HG02588 (cell line): Measurements from ENCODE around the gene TGFB1.
"Not testable (repeated sequence)": the region's sequence is repeated elsewhere in the genome, so short reads cannot be mapped to it uniquely, and the experiment has no call there.

Experiments
- ATAC-seq: cut with Tn5 transposase; IDR thresholded peaks from one replicate; pipeline ENCODE4 v1.9.1; 2021; ENCODE audit warnings: mild to moderate bottlenecking, moderate library complexity; ENCODE audit not compliant: unreplicated experiment

Gene TGFB1

GRCh38 chr19:41346916-41347315, 6.8 kb downstream of the TGFB1 start:
- ATAC-seq: not testable (repeated sequence)

DNA sequence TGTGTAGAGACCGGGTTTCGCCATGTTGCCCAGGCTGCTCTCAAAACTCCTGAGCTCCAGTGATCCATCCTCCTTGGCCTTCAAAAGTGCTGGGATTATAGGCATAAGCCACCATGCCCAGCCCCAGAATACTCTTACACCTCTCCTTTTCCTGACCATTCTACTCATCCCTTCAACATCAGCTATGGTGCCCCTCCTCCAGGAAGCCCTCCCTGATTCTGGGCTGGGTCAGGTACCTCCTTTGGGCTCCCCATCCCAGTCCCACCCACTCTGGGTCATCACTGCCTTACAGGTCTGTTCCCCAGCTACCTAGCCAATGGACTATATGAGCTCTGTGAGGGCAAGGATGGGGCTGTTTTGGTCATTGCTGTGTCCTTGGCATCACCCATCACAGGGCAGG, 9.6 kb downstream of the TGFB1 start:
- ATAC-seq: no peak

DNA sequence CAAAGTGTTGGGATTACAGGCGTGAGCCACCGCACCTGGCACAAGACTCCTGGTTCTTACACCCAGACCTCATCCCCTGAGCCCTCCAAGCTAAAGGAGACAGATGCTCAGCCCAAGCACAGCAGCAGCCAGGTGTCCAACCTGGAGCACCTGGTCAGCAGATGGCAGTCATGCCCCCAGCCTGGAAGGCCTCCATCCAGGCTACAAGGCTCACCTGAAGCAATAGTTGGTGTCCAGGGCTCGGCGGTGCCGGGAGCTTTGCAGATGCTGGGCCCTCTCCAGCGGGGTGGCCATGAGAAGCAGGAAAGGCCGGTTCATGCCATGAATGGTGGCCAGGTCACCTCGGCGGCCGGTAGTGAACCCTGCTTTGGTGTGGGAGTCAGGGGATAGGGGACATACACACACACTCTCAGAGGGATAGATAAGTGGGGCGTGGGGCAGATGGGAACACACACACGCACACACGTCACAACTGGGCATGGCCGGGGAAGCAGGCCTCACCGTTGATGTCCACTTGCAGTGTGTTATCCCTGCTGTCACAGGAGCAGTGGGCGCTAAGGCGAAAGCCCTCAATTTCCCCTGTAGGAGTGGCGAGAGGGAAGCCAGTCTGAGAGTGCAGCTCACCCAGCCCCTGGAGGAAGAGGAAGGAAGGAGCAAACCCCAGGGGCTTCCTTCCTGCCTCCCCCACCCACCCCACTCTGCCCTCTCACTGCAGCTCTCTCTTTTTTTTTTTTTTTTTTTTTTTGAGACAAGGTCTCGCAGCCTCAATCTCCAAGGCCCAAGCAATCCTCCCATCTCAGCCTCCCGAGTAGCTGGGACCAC, 11.8 kb downstream of the TGFB1 start:
- ATAC-seq: no peak

DNA sequence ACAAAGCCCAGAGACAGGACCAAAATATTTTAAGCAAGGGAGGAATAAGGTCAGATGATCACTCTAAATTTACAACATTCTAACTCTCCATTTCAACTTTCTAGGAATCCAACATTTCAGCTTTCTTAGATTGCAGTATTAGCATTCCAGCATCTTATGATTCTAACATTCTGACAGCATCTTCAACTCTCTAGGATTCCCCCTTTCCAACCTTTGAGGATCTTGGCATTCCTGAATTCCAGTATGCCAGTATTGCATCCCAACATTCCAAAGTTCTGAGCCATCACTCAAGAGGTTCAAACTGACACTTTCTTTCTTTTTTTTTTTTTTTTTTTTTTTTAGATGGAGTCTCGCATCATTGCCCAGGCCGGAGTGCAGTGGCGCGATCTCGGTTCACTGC, 13.8 kb downstream of the TGFB1 start:
- ATAC-seq: no peak

GRCh38 chr19:41335467-41335866, 18.3 kb downstream of the TGFB1 start:
- ATAC-seq: no peak

- ATAC-seq: no peak
These were observed 18.9 kb downstream of the TGFB1 start for GRCh38 chr19:41334793-41335192.

DNA sequence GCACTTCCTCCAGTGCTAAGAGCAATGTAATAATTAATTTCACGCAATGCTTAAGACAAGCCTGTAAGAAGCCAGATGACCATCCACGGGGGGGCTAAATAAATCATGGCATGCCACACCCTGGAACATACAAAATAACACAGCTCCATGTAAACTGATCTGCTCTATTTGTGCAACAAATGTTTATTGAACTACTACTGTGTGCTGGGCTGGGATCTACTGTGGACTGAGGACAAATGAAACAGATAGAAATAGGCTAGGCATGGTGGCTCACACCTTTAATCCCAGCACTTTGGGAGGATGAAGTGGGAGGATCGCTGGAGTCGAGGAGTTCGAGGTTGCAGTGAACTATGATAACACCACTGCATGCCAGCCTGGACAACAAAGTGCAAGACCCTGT, 21.3 kb downstream of the TGFB1 start:
- no peak for ATAC-seq

DNA sequence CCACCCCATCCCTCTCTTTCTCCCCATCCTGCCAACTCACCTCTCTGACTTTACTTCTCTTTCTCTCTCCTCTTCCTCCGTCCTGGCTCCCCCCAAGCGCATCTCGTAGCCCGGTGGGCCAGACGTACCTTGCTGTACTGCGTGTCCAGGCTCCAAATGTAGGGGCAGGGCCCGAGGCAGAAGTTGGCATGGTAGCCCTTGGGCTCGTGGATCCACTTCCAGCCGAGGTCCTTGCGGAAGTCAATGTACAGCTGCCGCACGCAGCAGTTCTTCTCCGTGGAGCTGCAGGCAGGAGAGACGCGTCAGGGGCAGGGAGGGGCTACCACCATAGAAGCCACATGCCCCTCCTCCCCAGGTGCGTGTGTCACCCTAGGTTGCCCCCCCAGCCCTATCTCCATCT, 21.7 kb downstream of the TGFB1 start:
- ATAC-seq: no peak

DNA sequence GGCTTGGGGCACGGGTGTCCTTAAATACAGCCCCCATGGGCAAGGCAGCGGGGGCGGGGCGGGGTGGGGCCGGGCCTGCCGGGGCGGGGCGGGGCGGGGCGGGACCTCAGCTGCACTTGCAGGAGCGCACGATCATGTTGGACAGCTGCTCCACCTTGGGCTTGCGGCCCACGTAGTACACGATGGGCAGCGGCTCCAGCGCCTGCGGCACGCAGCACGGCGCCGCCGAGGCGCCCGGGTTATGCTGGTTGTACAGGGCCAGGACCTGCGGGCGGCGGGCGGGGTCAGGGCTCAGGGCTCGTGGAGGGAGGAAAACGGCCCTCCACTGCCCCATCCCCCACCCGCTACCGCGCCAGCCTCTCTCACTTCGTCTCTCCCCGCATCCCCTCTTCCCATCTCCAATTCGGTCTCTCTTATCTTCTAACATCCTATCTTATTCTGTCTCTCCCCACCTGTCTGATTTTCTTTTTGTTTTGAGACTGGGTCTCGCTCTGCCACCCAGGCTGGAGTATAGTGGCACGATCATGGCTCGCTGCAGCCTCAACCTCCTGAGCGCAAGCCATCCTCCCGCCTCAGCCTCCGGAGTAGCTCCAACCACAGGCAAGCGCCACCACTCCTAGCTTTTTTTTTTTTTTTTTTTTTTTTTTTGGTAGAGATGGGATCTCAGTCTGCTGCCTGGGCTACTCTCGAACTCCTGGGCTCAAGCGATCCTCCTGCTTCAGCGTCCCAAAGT, 22.6 kb downstream of the TGFB1 start:
- no peak for ATAC-seq

- ATAC-seq: no peak
These were observed 23.2 kb downstream of the TGFB1 start for GRCh38 chr19:41330481-41330880.

DNA sequence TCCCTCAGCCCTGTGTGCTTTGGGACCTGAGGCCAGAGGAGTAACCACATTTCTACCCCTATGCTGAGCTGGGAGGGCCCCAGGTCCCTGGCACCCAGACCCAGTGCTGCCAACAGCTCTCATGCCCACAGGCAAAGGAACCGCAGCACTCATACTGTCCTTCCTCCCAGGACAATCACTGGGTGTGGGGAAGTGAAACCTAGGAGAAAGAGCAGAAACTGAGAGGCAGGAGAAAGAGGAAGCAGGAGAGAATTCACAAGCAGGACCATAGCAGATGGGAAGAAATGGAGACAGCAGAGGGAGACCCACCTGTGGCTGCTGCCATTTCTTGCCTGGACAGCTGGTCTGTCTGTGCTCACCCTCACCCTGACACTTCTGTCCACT, 24.9 kb downstream of the TGFB1 start:
- ATAC-seq: no peak

GRCh38 chr19:41328157-41328841, 25.4 kb downstream of the TGFB1 start:
- peak; percentile 20 for ATAC-seq

- peak; percentile 58 for ATAC-seq
These were observed 26.1 kb downstream of the TGFB1 start for GRCh38 chr19:41327576-41328156.

DNA sequence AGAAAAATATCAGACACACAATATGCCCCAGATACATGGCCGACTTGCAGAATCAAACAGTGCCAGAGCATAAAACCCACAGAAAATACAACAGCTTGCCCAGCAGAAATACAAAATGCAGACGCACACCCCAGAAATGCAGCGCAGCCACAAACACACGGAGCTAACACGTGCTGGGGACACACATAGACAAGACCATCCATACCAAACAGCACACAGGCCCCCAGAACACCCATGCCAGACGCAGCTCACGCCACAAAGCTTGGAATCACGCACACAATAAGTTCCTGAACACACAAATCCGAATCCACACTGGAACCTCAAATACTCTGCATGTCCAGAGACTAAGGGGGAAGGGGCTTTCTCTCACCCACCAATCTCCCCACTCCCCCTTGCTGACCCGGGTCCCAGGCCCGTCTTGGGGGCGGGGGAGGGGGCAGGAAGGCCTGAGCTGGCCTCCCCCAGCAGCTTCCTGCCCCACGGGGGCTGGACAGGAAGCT, 26.6 kb downstream of the TGFB1 start:
- ATAC-seq: no peak

GRCh38 chr19:41325947-41326706, 27.6 kb downstream of the TGFB1 start:
- no peak for ATAC-seq

- no peak for ATAC-seq
These were observed 28.1 kb downstream of the TGFB1 start for GRCh38 chr19:41325640-41325946.

DNA sequence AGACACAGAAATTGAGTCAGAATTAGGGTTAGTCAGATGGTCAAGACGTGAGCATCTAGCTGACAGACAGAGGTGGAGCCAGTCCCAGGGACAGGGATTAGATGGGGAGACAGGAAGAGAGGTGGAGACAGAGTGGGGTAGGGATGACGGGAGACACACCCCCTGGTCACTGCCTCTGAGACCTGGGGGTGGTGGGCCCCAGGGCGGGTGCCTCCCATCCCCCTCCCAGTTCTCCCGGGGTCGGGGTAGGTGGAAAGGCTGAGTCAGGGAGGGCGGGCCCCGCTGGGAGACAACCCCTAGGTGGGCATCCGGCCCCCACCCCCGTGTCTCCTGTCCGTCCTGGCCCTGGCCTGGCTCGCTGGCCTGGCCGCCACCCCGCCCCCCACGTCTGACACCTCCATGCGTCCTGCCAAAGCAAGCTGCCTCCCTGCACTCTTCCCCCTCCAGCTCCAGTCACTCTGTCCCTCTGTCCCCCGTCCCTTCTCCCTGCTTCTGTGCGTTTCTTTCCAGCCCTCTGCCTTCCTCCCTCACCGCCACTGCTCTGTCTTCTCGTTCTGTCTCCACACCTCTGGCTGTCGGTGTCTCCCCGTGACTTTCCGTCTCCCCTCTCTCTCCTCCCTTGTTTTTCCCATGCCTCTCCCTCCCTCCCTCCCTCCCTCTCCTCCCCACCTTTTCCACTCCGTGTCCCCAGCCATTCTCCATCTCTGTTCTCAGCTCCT, 28.6 kb downstream of the TGFB1 start:
- ATAC-seq: no peak

DNA sequence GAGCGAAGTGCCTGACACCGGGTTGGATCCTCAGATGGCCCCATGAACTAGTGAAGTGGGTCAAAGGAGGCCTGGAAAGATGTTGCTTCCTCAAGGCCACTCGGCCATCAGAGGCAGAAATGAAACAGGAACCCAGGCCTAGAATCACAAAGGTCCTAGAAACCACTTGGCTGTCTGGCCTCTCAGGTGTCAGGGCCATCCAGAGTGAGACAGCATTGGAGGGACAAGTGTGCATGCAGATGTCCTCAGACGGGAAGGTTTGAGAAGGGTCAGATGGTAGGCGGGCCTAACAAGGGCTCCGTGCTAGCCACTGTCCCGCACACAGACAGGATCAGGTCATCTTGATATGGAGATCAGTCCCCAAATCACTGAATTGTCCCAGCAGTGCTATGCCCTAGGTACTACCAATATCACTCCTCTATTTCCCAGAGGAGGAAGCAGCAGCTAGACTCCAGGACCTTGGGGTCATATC, 29.5 kb downstream of the TGFB1 start:
- no peak for ATAC-seq

DNA sequence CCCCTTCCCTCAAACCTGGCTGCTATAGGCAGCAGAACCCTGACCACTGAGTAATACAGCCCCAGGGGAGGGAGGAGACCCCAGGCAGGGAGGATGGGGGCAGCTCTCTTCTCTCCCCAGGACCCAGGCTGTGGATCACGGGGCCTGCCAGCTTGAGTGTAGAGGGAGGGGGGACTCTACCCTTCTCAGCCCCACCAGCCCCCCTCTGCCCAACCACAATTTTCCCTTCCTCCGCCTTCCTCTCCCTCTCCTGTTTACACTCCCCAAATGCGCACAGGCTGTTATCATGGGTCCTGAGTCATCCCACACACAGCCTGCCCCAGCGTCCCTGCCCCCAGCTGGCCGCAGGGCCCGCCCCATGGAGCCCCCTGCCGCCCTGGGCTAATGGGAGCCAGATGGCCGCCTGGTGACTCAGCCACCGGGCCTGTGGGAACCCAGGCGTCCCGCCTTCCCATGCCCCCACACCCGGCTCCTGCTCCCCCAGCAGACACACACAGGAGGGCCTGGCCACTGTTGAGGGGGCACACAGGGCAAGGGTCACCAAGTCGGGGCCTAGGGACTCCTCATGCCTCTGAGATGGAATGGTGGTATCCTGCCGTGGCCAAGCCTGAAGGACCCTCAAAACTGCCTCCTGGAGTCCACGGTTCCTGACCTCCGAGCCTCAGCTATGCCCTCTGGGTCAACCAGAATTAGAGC, 30.1 kb downstream of the TGFB1 start:
- no peak for ATAC-seq
